T47D (cell line): ENCODE results near the gene SFI1.

ENCODE experiments used
- DNase-seq, 2 experiments: peaks; one replicate each; pipeline versions ENCODE4 v3.0.0 to v3.0.0-alpha.2; 2011 to 2012; ENCODE audit warnings: low read depth in 1 of 2, low spot score in 1 of 2
- JUND ChIP-seq: IDR thresholded peaks from 2 replicates; pipeline ENCODE4 v1.6.1; 2012; ENCODE audit warnings: low read depth
- in situ Hi-C: cut with HindIII; loops from 2 replicates; pipeline ENCODE4 v1.10.0; 2016; ENCODE audit warnings: low sequenced_read_pairs, low pct_unique_long_range_greater_than_20kb

The SFI1 gene

GRCh38 chr22:31613286-31613903, 117.1 kb downstream of the SFI1 start:
- no peak for TF ChIP-seq JUND
- in situ Hi-C loops = no loop called here
- DNase-seq = no peak

GRCh38 chr22:31613904-31614296, 117.6 kb downstream of the SFI1 start:
- no peak for DNase-seq
- no peak for TF ChIP-seq JUND
- in situ Hi-C loops = no loop called here

GRCh38 chr22:31614781-31615490, 118.6 kb downstream of the SFI1 start:
- in situ Hi-C loops = no loop called here
- no peak for TF ChIP-seq JUND
- no peak for DNase-seq

GRCh38 chr22:31615491-31615860, 119.1 kb downstream of the SFI1 start:
- no peak for TF ChIP-seq JUND
- in situ Hi-C loops = no loop called here
- no peak for DNase-seq

GRCh38 chr22:31615940-31616314, 119.6 kb downstream of the SFI1 start:
- in situ Hi-C loops = no loop called here
- no peak for DNase-seq
- TF ChIP-seq JUND = no peak

- DNase-seq = no peak
- in situ Hi-C loops = no loop called here
- TF ChIP-seq JUND = no peak
These were observed 120.1 kb downstream of the SFI1 start for GRCh38 chr22:31616315-31616980.

- no peak for DNase-seq
- no peak for TF ChIP-seq JUND
- in situ Hi-C loops = no loop called here
These were observed 121.7 kb downstream of the SFI1 start for GRCh38 chr22:31618057-31618456.

GRCh38 chr22:31618471-31619176, 122.3 kb downstream of the SFI1 start:
- in situ Hi-C loops = no loop called here
- no peak for DNase-seq
- TF ChIP-seq JUND = no peak

GRCh38 chr22:31619611-31620300, 123.4 kb downstream of the SFI1 start:
- in situ Hi-C loops = no loop called here
- TF ChIP-seq JUND = no peak
- DNase-seq = no peak

GRCh38 chr22:31620756-31621480, 124.6 kb downstream of the SFI1 start:
- in situ Hi-C loops = no loop called here

GRCh38 chr22:31621507-31622124, 125.3 kb downstream of the SFI1 start:
- DNase-seq = no peak
- no peak for TF ChIP-seq JUND
- in situ Hi-C loops = no loop called here

More at GRCh38 chr22:31620756-31621480, 124.6 kb downstream of the SFI1 start:
- no peak for TF ChIP-seq JUND
- DNase-seq = no peak
